SIG-M5 (cell line): Measurements from ENCODE around the gene TMSB15C.

ENCODE experiments used
- DNase-seq: peaks from one replicate; lab custom pipeline; 2025; lab: John Stamatoyannopoulos, UW

The TMSB15C gene

DNA sequence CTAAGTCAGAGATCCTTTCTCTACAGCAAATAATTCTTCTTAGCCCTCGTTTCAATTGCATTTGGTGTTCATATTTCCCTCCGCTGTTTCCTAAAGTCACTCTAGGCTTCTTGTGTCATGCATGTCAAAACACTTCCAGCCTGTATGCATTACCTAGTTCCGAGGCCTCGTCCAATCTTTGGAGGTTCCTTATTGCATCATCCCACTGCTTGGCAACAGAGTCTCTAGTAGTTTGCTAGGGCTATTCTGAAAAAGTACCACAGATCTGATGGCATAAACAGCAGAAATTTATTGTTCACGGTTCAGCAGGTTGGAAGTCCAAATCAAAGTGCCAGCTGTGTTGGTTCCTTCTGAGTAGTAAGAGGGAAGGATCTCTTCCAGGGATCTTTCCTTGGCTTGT, 30.4 kb downstream of the TMSB15C start:
- no peak for DNase-seq

DNA sequence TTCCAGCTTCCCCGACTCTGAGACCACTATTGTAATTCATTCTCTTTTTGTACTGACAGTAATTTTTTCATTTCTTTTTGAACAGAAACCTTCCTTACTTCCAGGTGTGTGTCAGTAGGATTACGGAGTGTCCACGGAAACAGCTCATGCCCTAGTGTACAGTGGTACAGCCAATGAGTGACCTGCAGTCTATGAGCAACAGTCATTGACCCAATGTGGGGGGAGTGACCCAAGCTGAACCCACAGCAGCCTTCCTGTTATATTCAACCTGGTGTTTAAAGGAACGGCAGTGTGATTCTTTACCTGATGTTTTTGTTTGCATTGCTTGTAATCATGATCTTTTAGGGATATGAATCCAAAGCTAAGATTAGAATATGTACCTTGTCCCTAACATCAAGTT, 35.0 kb downstream of the TMSB15C start:
- no peak for DNase-seq

GRCh38 chrX:104039689-104040505, 36.1 kb downstream of the TMSB15C start, which contains the start of gene H2BW2:
Gene H2BW2 (plus strand): TSS chrX:104039956. CDS start chrX:104039995, 39 bp downstream.
- DNase-seq = no peak
